ENCODE data around the gene GVQW3. TPM values are rescaled to one million over a fixed set of nuclear protein-coding genes. Genes with fewer than 3 reads are reported as not detected.

GVQW3 gene
- total and polyA plus RNA-seq, 2 of the 13 experiments (the other 11 are each of a cell fraction or from before 2014, with no cell fraction given): 5.0 to 5.6 TPM

- TF ChIP-seq PBX2 (CRISPR knock-in tag; IDR thresholded peaks at IDR 0.05) (no peak), HNF1B (CRISPR knock-in tag; IDR thresholded peaks at IDR 0.05) (peak; percentile 89), GLI4 (CRISPR knock-in tag; IDR thresholded peaks at IDR 0.05; ENCODE audit: borderline replicate concordance) (0 out of 2 replicates have a peak, but pooled peaks have one; percentile 9), REST (IDR thresholded peaks at IDR 0.05; ENCODE audit: borderline replicate concordance in 1 of 2, low read depth in 1 of 2, low read length in 2 of 2) (peak in 1 of 2 experiments; percentile 65; a peak in 1 of 4 replicates), TEAD2 (CRISPR knock-in tag; IDR thresholded peaks at IDR 0.05) (no peak), ZNF574 (CRISPR knock-in tag; IDR thresholded peaks at IDR 0.05) (peak; percentile 95), ZNF747 (CRISPR knock-in tag; IDR thresholded peaks at IDR 0.05; ENCODE audit: borderline replicate concordance) (no peak), TOPORS (CRISPR knock-in tag; IDR thresholded peaks at IDR 0.05) (no peak), ZNF276 (CRISPR knock-in tag; IDR thresholded peaks at IDR 0.05; ENCODE audit: low read depth) (0 out of 2 replicates have a peak, but pooled peaks have one; percentile 25)
Measured at GRCh38 chr11:76444384-76445120, 63.4 kb downstream of the GVQW3 start, which contains the start of gene EMSY (continued).
